ENCODE measurements around the gene COQ3.

COQ3 gene

GRCh38 chr6:99384507-99384906 is 9.5 kb downstream of the COQ3 start:
- no peaks in the 10 kb centered on the region for H3K4me1 ChIP-seq (ENCODE audit: low read length)
- H3K9me3 ChIP-seq (ENCODE audit: insufficient read depth, low read length) = no peaks in the 10 kb centered on the region
- H3K4me2 ChIP-seq (ENCODE audit: low read length) = no peak overlapping the region
- no peak overlapping the region for H3K9ac ChIP-seq (ENCODE audit: low read length)
- no peak overlapping the region for H3K4me3 ChIP-seq (ENCODE audit: low read length)
- H3K36me3 ChIP-seq (replicated peaks; ENCODE audit: low read depth, low read length) = no peaks in the 10 kb centered on the region
- H3K79me2 ChIP-seq (ENCODE audit: low read length) = no peaks in the 10 kb centered on the region
- TF ChIP-seq CTCF (IDR thresholded peaks at IDR 0.05; ENCODE audit: low read depth, low read length) (no peak), EZH2phosphoT487 (IDR thresholded peaks at IDR 0.05; ENCODE audit: low read depth) (no peak)
- H3K27me3 ChIP-seq (ENCODE audit: low read depth, low read length) = no peaks in the 10 kb centered on the region
- no peak overlapping the region for H3K27ac ChIP-seq (ENCODE audit: low read length)
- H2AFZ ChIP-seq (ENCODE audit: low read depth, low read length) = no peak overlapping the region
- no peaks in the 10 kb centered on the region for H4K20me1 ChIP-seq (ENCODE audit: insufficient read depth, low read length)

- no peaks in the 10 kb centered on the region for H3K79me2 ChIP-seq (ENCODE audit: low read length)
- no peak overlapping the region for H3K4me2 ChIP-seq (ENCODE audit: low read length)
- no peaks in the 10 kb centered on the region for H3K27me3 ChIP-seq (ENCODE audit: low read depth, low read length)
- no peak overlapping the region for H2AFZ ChIP-seq (ENCODE audit: low read depth, low read length)
- H3K27ac ChIP-seq (ENCODE audit: low read length) = no peak overlapping the region
- no peaks in the 10 kb centered on the region for H3K36me3 ChIP-seq (replicated peaks; ENCODE audit: low read depth, low read length)
- H3K9ac ChIP-seq (ENCODE audit: low read length) = no peak overlapping the region
- H3K4me1 ChIP-seq (ENCODE audit: low read length) = no peaks in the 10 kb centered on the region
- H3K4me3 ChIP-seq (ENCODE audit: low read length) = no peak overlapping the region
- no peak for TF ChIP-seq EZH2phosphoT487 (IDR thresholded peaks at IDR 0.05; ENCODE audit: low read depth)
- TF ChIP-seq CTCF (IDR thresholded peaks at IDR 0.05; ENCODE audit: low read depth, low read length) = no peak
- no peaks in the 10 kb centered on the region for H3K9me3 ChIP-seq (ENCODE audit: insufficient read depth, low read length)
- H4K20me1 ChIP-seq (ENCODE audit: insufficient read depth, low read length) = no peaks in the 10 kb centered on the region
Measured at GRCh38 chr6:99378636-99379035, 15.4 kb downstream of the COQ3 start.

GRCh38 chr6:99369533-99369932 is 24.5 kb downstream of the COQ3 start:
- Histone ChIP-seq H3K27me3 (ENCODE audit: low read depth, low read length) (no peaks in the 10 kb centered on the region), H3K27ac (ENCODE audit: low read length) (no peak overlapping the region), H3K4me2 (ENCODE audit: low read length) (no peak overlapping the region), H3K4me1 (ENCODE audit: low read length) (no peaks in the 10 kb centered on the region; the same call in 1 of the 2 replicates), H4K20me1 (ENCODE audit: insufficient read depth, low read length) (no peaks in the 10 kb centered on the region), H2AFZ (ENCODE audit: low read depth, low read length) (no peak overlapping the region), H3K9me3 (ENCODE audit: insufficient read depth, low read length) (no peaks in the 10 kb centered on the region), H3K9ac (ENCODE audit: low read length) (no peak overlapping the region), H3K79me2 (ENCODE audit: low read length) (no peaks in the 10 kb centered on the region), H3K4me3 (ENCODE audit: low read length) (no peak overlapping the region), H3K36me3 (replicated peaks; ENCODE audit: low read depth, low read length) (no peaks in the 10 kb centered on the region)
- no peak for TF ChIP-seq EZH2phosphoT487 (IDR thresholded peaks at IDR 0.05; ENCODE audit: low read depth)
- TF ChIP-seq CTCF (IDR thresholded peaks at IDR 0.05; ENCODE audit: low read depth, low read length) = no peak

- Histone ChIP-seq H2AFZ (ENCODE audit: low read depth, low read length) (no peak overlapping the region), H3K4me2 (ENCODE audit: low read length) (no peak overlapping the region), H3K79me2 (ENCODE audit: low read length) (no peaks in the 10 kb centered on the region), H3K27me3 (ENCODE audit: low read depth, low read length) (no peaks in the 10 kb centered on the region), H3K27ac (ENCODE audit: low read length) (no peak overlapping the region), H3K9ac (ENCODE audit: low read length) (no peak overlapping the region), H3K4me3 (ENCODE audit: low read length) (no peak overlapping the region), H3K36me3 (replicated peaks; ENCODE audit: low read depth, low read length) (no peaks in the 10 kb centered on the region), H3K9me3 (ENCODE audit: insufficient read depth, low read length) (no peaks in the 10 kb centered on the region), H3K4me1 (ENCODE audit: low read length) (peaks cover 8% of the 10 kb centered on the region), H4K20me1 (ENCODE audit: insufficient read depth, low read length) (no peaks in the 10 kb centered on the region)
- TF ChIP-seq EZH2phosphoT487 (IDR thresholded peaks at IDR 0.05; ENCODE audit: low read depth) = no peak
- no peak for TF ChIP-seq CTCF (IDR thresholded peaks at IDR 0.05; ENCODE audit: low read depth, low read length)
Measured at GRCh38 chr6:99366852-99367251, 27.1 kb downstream of the COQ3 start.
